Activated CD8-positive, alpha-beta T cell treated with anti-CD3 and anti-CD28 coated beads for 36 hours (primary cell): ENCODE data around the gene C10orf71. TPM values are rescaled to one million over a fixed set of nuclear protein-coding genes. Genes with fewer than 3 reads are reported as not detected.

Source experiments
- ATAC-seq: fragments of 200-7000 bp; cut with Tn5 transposase; one replicate; pipeline ENCODE4 v1.10.0; 2021; ENCODE audit warnings: mild to moderate bottlenecking, moderate library complexity
- CTCF ChIA-PET: fragments of 350-600 bp; sonication (Branson Sonifier 250); formaldehyde crosslinking; loops from one replicate; lab custom pipeline; 2021; ENCODE audit warnings: antibody characterized with exemption; lab: Charles Lee
- POLR2A ChIA-PET: fragments of 350-600 bp; sonication (Branson Sonifier 250); formaldehyde crosslinking; loops from one replicate; lab custom pipeline; 2021; ENCODE audit warnings: antibody characterized with exemption; lab: Charles Lee
- DNase-seq: peaks from one replicate; pipeline ENCODE4 v3.0.0-alpha.2; 2020
- H3K27ac Mint-ChIP-seq: one replicate; pipeline ENCODE4 v1.8.0; 2021; ENCODE audit warnings: mild to moderate bottlenecking, mixed read lengths
- H3K27me3 Mint-ChIP-seq: one replicate; pipeline ENCODE4 v1.8.0; 2021; ENCODE audit warnings: mixed read lengths
- H3K36me3 Mint-ChIP-seq: one replicate; pipeline ENCODE4 v1.8.0; 2021; ENCODE audit warnings: low read depth, mixed read lengths
- H3K4me1 Mint-ChIP-seq: one replicate; pipeline ENCODE4 v1.8.0; 2021; ENCODE audit warnings: low read depth, mixed read lengths
- H3K4me3 Mint-ChIP-seq: one replicate; pipeline ENCODE4 v1.8.0; 2021; ENCODE audit warnings: mild to moderate bottlenecking, moderate library complexity, mixed read lengths
- H3K9me3 Mint-ChIP-seq: one replicate; pipeline ENCODE4 v1.8.0; 2021; ENCODE audit warnings: mixed read lengths
- intact Hi-C: fragments of 100-400 bp; cut with micrococcal nuclease; formaldehyde crosslinking; loops from one replicate; pipeline ENCODE4 v1.10.0; 2022
- total RNA-seq, 2 experiments: library from RNA; stranded (reverse); gene quantifications; one replicate each; pipeline ENCODE4 v1.2.3, GENCODE V29; 2021
- TF ChIP-seq, protein P1 (sequence below): fragments of 200-600 bp; IDR thresholded peaks from one replicate; pipeline ENCODE4 v1.8.0; 2022; ENCODE audit warnings: antibody characterized with exemption, mild to moderate bottlenecking

C10orf71 gene
- total RNA-seq, 2 experiments from 2014 or later: not detected

DNA sequence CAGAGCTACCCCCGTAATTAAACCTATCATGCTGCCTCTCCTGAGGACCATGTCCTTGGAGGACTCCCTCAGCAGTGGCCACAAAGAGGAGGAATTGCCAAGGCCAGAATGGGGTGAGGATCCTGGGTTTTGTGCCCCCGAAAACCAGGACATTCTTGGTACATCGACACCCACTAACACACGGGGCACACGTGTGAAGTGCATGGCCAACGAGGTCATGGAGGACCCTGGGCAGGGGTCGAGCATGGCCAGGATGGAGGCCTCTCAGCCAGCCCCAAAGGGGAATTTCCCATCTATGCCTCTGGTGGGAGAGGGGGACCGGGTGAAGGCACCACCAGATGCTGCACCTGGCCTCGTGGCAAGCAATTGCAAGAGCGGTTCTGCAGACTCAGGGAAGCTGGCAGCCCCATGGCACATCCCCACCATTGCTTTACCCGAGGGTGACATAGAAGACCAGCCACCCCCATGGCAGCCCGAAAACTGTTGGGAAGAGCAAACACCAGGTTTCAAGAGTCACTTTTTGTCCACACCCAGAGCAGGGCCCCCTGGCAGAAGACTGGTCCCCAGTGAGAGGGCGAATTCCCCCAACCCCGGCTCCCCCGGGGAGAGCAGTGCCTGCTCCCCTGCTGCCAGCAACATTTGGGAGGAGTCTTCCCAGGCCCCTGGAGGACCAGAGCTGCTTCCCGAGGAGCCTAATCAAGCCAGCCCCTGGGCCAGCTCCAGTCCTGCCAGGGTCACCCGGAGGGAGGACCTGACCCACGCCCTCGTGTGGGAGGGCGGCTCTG, 26.4 kb downstream of the C10orf71 start:
- ChIA-PET POLR2A (no interaction called here), CTCF (no interaction called here)
- Mint-ChIP-seq H3K4me3 (no peak overlapping the region), H3K4me1 (no peaks in the 10 kb centered on the region), H3K27ac (no peak overlapping the region), H3K36me3 (no peaks in the 10 kb centered on the region), H3K27me3 (peaks cover 3% of the 10 kb centered on the region), H3K9me3 (no peaks in the 10 kb centered on the region)
- intact Hi-C loops: no loop called here
- DNase-seq (no peak), ATAC-seq (no peak)
- TF ChIP-seq, protein P1, sequence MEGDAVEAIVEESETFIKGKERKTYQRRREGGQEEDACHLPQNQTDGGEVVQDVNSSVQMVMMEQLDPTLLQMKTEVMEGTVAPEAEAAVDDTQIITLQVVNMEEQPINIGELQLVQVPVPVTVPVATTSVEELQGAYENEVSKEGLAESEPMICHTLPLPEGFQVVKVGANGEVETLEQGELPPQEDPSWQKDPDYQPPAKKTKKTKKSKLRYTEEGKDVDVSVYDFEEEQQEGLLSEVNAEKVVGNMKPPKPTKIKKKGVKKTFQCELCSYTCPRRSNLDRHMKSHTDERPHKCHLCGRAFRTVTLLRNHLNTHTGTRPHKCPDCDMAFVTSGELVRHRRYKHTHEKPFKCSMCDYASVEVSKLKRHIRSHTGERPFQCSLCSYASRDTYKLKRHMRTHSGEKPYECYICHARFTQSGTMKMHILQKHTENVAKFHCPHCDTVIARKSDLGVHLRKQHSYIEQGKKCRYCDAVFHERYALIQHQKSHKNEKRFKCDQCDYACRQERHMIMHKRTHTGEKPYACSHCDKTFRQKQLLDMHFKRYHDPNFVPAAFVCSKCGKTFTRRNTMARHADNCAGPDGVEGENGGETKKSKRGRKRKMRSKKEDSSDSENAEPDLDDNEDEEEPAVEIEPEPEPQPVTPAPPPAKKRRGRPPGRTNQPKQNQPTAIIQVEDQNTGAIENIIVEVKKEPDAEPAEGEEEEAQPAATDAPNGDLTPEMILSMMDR: no peak

DNA sequence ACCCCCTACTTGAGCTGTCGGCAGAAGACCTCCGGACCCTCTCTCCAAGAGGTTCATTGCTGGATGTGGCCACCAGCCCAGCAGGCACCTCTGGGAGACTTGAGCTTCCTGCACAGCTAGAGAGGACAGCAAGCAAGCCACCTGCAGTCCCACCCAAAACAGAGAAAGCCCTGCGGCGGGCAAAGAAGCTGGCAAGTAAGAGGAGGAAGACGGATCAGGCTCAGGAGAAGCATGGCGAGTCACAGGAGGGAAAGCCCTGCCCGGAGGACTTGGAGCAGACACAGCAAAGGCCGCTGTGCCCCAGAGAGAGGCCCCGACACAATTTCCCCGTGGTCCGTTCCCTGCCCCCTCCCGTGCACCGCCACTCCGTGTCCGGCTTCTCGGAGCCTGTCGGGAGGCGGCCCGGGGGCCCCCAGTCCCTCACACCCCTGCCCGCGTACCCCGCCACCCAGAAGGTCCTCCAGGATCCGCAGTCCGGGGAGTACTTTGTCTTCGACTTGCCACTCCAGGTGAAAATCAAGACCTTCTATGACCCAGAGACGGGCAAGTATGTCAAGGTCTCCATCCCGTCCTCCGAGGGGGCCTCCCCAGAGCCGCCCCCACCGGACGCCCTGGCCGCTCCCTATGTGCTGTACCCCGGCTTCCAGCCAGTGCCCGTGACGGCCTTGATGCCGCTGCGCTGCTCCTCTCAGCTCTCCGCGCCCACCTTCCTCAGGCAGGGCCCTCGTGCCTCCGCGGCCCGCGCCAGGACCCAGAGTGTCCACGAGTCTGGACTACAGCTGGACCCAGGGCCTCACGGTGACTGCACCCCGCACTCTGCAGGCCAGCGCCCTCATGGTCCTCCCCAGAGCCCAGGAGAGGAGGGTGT, 27.2 kb downstream of the C10orf71 start:
- intact Hi-C loops: no loop called here
- no peak overlapping the region for H3K27ac Mint-ChIP-seq
- no peaks in the 10 kb centered on the region for H3K36me3 Mint-ChIP-seq
- peaks cover 3% of the 10 kb centered on the region for H3K27me3 Mint-ChIP-seq
- TF ChIP-seq, protein P1: no peak
- no peaks in the 10 kb centered on the region for H3K4me1 Mint-ChIP-seq
- DNase-seq: no peak
- POLR2A ChIA-PET: no interaction called here
- CTCF ChIA-PET: no interaction called here
- ATAC-seq: no peak
- H3K4me3 Mint-ChIP-seq: no peak overlapping the region
- no peaks in the 10 kb centered on the region for H3K9me3 Mint-ChIP-seq

DNA sequence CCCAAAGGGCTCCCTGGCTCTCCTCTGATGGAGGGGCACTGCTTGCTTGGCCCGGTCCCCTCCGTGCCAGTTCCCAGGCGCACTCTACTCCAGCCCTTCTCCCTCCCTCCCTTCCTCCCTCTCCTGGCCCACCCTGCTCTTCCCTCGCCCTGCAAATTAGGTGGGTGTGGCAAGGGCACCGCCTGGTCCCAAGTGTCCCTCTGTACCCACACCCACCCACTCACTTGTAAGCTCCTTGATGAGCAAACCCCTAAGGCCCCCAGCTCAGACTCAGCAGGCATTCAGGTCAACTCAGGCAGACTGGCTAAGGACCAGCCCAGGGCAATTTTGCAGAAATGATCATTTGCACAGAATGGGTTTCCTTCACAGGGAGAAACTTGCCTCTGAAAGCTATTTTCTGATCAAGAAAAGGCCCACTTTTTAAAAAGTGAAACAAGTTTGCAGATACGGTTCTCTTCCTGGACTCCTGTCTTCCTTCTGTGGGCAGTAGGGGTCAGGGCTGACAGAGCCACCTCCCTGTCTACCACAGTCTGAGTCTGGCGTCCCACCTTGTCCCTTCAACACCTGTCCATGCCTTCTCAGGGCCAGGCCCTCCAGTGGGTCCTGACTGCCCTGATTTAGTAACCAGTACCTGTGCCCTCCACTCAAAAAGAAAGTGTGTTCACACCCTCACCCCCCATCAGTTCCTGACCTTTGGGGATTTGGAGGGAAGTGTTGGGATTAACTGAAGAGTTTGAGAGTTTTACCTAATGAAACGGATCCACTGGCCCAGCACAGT, 28.3 kb downstream of the C10orf71 start:
- H3K9me3 Mint-ChIP-seq: no peaks in the 10 kb centered on the region
- no peak overlapping the region for H3K4me3 Mint-ChIP-seq
- no peaks in the 10 kb centered on the region for H3K4me1 Mint-ChIP-seq
- POLR2A ChIA-PET: interaction anchor here (0.7 kb wide), 1 partner anchor 12 kb away, joined by 3 read pairs; no protein-coding TSS in a partner anchor
- DNase-seq (no peak), ATAC-seq (no peak)
- CTCF ChIA-PET: no interaction called here
- TF ChIP-seq, protein P1: no peak
- H3K27ac Mint-ChIP-seq: no peak overlapping the region
- H3K27me3 Mint-ChIP-seq: peaks cover 3% of the 10 kb centered on the region
- no peaks in the 10 kb centered on the region for H3K36me3 Mint-ChIP-seq
- intact Hi-C loops: no loop called here

DNA sequence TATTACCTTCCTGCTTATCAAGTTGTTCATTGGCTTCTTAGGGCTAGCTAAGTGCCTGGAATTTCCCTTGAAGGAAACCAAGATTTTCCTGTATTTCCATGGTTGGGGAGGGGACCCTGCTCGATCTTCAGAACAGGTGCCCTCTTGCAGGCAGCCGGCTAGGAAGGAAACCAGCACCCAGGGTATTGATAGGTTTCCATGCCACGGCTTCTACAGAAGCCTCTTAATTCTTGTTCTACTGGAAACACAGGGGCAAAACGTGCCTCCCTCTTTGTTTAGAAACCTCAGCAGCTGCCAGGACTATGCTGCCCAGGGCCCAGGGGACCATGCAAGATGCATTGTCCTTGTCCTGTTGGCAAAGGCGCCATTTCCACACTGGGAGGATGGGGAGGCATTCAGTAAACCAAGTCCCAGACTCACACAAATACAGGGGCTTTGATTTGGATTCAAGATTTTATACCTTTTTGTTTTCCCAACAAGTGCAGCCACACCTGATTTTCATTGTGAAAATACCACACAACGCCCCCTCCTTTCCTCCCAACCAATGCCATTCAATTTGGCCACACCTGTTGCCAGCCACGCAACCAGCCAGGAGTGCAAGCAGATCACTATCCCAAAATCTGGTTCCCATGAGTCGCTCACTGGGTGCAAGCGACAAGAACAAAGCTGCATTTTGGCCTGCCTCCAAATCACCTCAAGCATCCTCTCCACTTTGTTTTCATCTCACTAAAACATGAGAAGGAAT, 29.6 kb downstream of the C10orf71 start:
- no peak overlapping the region for H3K4me3 Mint-ChIP-seq
- H3K9me3 Mint-ChIP-seq: no peaks in the 10 kb centered on the region
- H3K27me3 Mint-ChIP-seq: peaks cover 3% of the 10 kb centered on the region
- no peak for DNase-seq
- ChIA-PET POLR2A (no interaction called here), CTCF (no interaction called here)
- TF ChIP-seq, protein P1: no peak
- no peaks in the 10 kb centered on the region for H3K4me1 Mint-ChIP-seq
- no peak overlapping the region for H3K27ac Mint-ChIP-seq
- no peak for ATAC-seq
- intact Hi-C loops: no loop called here
- H3K36me3 Mint-ChIP-seq: no peaks in the 10 kb centered on the region
